AG09309 (cell line): ENCODE data around the gene CHIT1.

Experiments used
- DNase-seq: peaks from one replicate; pipeline ENCODE4 v3.0.0-alpha.2; 2010; ENCODE audit warnings: low read depth
- H3K4me3 ChIP-seq: 2 replicates; pipeline ENCODE4 v1.5.1; 2011; ENCODE audit warnings: mild to moderate bottlenecking, low read depth, low read length, moderate library complexity; ENCODE audit not compliant: control insufficient read depth
- CTCF ChIP-seq: IDR thresholded peaks from 2 replicates; pipeline ENCODE4 v1.5.1; 2011; ENCODE audit warnings: mild to moderate bottlenecking, low read depth, low read length, inconsistent platforms; ENCODE audit not compliant: insufficient read depth, control insufficient read depth; ENCODE audit errors: missing control alignments

CHIT1 gene

GRCh38 chr1:203180611-203181330 is 48.7 kb downstream of the CHIT1 start:
- no peak for TF ChIP-seq CTCF
- H3K4me3 ChIP-seq: no peak overlapping the region
- no peak for DNase-seq

DNA sequence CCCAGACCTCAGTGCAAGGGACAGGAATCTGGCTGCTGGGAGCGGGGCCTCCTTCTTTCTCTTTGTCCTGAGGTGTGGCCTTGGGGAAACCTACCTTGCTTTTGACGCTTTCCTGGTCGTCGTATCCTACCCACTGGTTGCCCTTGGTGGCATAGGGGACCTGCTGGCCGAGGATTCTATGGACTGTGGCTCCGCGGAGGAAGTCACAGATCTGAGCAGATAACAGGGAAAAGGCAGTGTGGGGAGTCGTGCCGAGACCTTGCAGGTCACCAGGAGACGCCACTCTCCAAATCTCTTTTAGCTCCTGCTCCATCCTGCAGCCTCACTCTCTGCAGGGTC is 49.8 kb downstream of the CHIT1 start:
- DNase-seq: no peak
- no peak overlapping the region for H3K4me3 ChIP-seq
- no peak for TF ChIP-seq CTCF

DNA sequence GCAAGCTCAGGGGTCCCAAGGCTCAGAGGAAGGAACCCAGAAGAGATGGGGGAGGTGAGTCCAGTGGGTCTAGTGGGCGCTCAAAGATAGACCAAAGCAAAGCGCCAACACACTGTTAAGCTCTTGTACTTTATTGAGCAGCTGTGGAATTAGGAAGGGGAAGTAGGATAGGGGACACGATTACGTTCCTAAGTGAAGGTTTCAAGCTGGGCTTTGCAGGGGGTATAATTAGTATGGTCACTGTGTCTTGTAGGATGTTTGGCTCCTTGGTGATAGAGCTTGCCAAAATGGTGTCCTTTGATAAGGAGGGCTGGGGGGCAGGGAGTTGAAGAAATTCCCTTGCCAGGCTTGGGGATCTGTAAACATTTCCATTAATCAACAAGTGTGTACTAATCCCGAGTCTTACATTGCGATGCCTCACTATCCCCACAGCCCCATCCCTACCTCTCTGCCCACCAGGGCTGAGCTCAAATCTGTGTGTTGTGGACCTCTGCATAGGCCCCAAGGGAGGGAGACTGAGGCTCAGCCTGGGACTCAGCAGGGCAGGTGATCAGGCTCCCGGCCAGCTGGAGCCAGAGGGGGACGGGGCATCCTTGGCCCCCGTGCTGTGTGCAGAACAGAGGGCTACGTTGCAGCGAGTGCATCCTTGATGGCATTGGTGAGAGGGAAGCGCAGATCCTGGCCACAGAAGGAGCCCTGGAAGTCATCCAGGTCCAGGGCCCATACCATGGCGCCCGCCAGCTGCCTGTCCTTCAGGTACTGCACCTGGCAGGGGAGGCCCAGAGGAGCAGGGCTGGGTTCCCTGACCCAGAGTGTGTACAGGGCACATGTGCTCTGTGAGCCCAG is 50.4 kb downstream of the CHIT1 start:
- no peak for DNase-seq
- TF ChIP-seq CTCF: no peak
- no peak overlapping the region for H3K4me3 ChIP-seq

GRCh38 chr1:203178083-203178482 is 51.4 kb downstream of the CHIT1 start:
- no peak for TF ChIP-seq CTCF
- no peak for DNase-seq
- no peak overlapping the region for H3K4me3 ChIP-seq

DNA sequence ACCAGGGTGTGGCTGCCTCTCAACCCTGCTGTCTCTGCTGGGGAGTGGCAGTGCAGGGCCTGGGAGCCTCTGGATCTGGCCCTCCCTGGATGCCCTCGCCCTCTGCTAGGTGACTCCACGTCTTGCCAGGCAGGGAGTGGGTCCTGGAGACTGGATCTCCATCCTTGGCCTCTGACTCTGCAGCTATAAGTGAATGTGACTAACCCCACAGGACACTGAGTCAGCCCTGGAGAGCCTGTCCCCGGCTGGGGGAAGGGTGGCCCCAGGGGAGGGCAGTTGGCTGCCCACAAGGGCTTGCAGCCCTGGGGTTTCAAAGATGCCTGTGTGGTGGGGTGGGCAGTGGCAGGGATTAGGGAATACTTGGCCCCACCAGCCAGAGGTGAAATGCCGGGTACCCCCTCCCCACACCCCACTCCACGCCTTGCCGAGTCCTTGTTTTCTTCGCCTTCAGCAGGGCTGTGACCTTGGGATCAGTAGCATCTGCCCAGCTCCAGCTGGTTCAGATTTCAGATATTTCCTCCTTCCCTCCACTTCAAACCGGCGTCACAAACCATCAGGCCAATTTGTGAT is 51.9 kb downstream of the CHIT1 start:
- no peak for DNase-seq
- no peak for TF ChIP-seq CTCF

DNA sequence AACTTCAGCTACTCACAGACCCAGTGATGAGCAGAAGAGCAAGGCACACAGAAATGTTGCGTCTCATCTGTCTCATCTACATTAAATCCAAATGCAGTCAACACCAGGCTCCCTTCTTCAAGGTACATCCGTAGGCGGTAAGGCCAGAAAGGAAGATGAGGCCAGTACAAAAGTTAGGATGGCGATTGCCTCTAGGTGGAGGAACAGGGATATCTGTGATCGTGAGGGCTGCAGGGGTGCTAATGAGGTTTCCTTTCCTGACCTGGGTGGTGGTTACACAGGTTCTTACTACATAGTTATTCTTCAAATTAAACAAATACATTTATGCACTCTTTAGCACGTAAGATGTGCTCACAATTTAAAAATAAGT is 52.5 kb downstream of the CHIT1 start:
- no peak for DNase-seq
- TF ChIP-seq CTCF: no peak
- H3K4me3 ChIP-seq: no peak overlapping the region

More for the DNA sequence above, 51.9 kb downstream of the CHIT1 start:
- no peak overlapping the region for H3K4me3 ChIP-seq
